ENCODE results near the gene DAW1.

DAW1 gene

DNA sequence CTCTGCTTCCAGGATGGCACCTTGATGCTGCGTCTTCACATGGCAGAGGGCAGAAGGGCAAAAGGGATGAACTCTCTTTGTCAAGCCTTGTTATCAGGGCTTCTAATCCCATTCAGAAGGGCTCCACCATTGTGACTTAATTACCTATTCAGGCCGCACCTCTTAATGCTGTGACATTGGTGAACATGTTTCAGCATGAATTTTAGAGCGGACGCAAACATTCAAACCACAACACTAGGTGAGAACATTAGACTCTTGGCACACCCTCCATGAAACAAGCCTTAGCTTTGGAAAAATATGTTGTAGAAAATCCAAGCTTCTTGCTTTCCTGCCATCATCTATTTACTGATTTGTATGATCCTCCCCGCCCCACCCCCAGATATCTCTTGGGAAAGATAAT, 17.9 kb downstream of the DAW1 start:
- H3K4me3 ChIP-seq (ENCODE audit: low read depth, low read length, poor library complexity, severe bottlenecking), result no peak overlapping the region
- H3K9me3 ChIP-seq (ENCODE audit: low read length), result no peaks in the 10 kb centered on the region
- no peak for TF ChIP-seq EZH2 (IDR thresholded peaks at IDR 0.05; ENCODE audit: borderline replicate concordance, low read length)
- TF ChIP-seq, protein P1, sequence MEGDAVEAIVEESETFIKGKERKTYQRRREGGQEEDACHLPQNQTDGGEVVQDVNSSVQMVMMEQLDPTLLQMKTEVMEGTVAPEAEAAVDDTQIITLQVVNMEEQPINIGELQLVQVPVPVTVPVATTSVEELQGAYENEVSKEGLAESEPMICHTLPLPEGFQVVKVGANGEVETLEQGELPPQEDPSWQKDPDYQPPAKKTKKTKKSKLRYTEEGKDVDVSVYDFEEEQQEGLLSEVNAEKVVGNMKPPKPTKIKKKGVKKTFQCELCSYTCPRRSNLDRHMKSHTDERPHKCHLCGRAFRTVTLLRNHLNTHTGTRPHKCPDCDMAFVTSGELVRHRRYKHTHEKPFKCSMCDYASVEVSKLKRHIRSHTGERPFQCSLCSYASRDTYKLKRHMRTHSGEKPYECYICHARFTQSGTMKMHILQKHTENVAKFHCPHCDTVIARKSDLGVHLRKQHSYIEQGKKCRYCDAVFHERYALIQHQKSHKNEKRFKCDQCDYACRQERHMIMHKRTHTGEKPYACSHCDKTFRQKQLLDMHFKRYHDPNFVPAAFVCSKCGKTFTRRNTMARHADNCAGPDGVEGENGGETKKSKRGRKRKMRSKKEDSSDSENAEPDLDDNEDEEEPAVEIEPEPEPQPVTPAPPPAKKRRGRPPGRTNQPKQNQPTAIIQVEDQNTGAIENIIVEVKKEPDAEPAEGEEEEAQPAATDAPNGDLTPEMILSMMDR (IDR thresholded peaks at IDR 0.05; ENCODE audit: low read length), result no peak
- H3F3A ChIP-seq (ENCODE audit: insufficient read depth, low read length), result no peaks in the 10 kb centered on the region
- no peaks in the 10 kb centered on the region for H3K4me1 ChIP-seq (ENCODE audit: insufficient read depth, low read length, severe bottlenecking)
- no peaks in the 10 kb centered on the region for H3K27me3 ChIP-seq (ENCODE audit: insufficient read depth, low read length)
- no peak overlapping the region for H2AFZ ChIP-seq (ENCODE audit: low read length)
- H3K9ac ChIP-seq (ENCODE audit: low read length), result no peak overlapping the region
- H4K20me1 ChIP-seq (ENCODE audit: insufficient read depth, low read length), result no peaks in the 10 kb centered on the region
- H3K79me2 ChIP-seq (ENCODE audit: insufficient read depth, low read length), result no peaks in the 10 kb centered on the region
- H3K36me3 ChIP-seq (ENCODE audit: insufficient read depth, low read length), result no peaks in the 10 kb centered on the region
- H3K27ac ChIP-seq (ENCODE audit: low read depth, low read length, poor library complexity, severe bottlenecking), result no peak overlapping the region
- H3K4me2 ChIP-seq (ENCODE audit: low read length), result no peak overlapping the region
- no peaks in the 10 kb centered on the region for H3K9me2 ChIP-seq (ENCODE audit: low read depth, low read length)

DNA sequence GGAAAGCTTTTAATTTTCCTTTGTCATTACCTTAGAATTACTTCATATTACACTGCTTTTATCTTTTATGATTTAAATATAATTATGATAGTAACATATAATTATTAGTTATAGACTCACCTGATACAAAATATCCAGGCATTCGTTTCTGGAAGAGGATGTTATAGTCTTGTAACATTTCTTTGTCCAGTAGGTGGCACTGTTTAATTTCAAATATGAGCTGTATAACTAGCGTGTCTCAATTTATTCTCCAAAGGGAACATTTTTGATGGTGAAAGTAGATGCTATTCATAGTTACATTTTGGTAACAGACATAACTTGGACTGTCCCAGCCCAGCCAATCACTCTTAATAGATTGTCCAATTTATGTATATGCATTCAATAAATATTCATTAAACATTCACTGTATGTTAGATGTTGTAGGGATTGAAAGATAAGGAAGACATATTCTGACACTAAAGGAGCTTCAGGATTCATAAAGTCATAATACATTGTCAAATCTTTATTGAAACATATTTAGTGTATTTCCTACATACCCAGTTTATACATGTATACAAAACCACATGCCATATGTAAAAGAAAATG, 19.2 kb downstream of the DAW1 start:
- H3K27ac ChIP-seq (ENCODE audit: low read depth, low read length, poor library complexity, severe bottlenecking), result no peak overlapping the region
- H2AFZ ChIP-seq (ENCODE audit: low read length), result no peak overlapping the region
- H3K4me1 ChIP-seq (ENCODE audit: insufficient read depth, low read length, severe bottlenecking), result no peaks in the 10 kb centered on the region
- no peaks in the 10 kb centered on the region for H4K20me1 ChIP-seq (ENCODE audit: insufficient read depth, low read length)
- no peak overlapping the region for H3K9ac ChIP-seq (ENCODE audit: low read length)
- H3F3A ChIP-seq (ENCODE audit: insufficient read depth, low read length), result no peaks in the 10 kb centered on the region
- no peaks in the 10 kb centered on the region for H3K9me3 ChIP-seq (ENCODE audit: low read length)
- H3K4me3 ChIP-seq (ENCODE audit: low read depth, low read length, poor library complexity, severe bottlenecking), result no peak overlapping the region
- no peaks in the 10 kb centered on the region for H3K9me2 ChIP-seq (ENCODE audit: low read depth, low read length)
- no peaks in the 10 kb centered on the region for H3K27me3 ChIP-seq (ENCODE audit: insufficient read depth, low read length)
- H3K79me2 ChIP-seq (ENCODE audit: insufficient read depth, low read length), result no peaks in the 10 kb centered on the region
- H3K36me3 ChIP-seq (ENCODE audit: insufficient read depth, low read length), result no peaks in the 10 kb centered on the region
- TF ChIP-seq, protein P1 (IDR thresholded peaks at IDR 0.05; ENCODE audit: low read length), result peak; percentile 53; the same call in 1 of the 2 replicates
- TF ChIP-seq EZH2 (IDR thresholded peaks at IDR 0.05; ENCODE audit: borderline replicate concordance, low read length), result no peak
- no peak overlapping the region for H3K4me2 ChIP-seq (ENCODE audit: low read length)

DNA sequence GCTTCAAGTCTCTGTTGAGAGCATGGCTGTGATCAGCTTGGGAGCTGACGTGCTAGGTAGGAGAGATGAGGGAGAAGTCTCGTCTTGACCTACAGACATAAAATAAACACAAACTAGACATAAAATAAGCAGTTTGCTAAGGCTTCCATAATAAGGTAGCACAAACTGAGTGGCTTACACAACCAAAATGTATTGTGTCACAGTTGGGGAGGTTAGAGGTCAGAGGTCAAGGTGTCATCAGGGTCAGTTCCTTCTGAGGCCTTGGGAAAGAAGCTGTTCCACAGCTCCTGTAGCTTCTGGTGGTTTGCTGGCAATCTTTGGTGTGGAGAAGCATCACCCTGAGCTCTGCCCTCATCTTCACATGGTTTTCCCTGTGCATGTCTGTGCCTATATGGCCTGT, 20.2 kb downstream of the DAW1 start:
- no peak overlapping the region for H3K4me3 ChIP-seq (ENCODE audit: low read depth, low read length, poor library complexity, severe bottlenecking)
- no peaks in the 10 kb centered on the region for H3K9me2 ChIP-seq (ENCODE audit: low read depth, low read length)
- H4K20me1 ChIP-seq (ENCODE audit: insufficient read depth, low read length), result no peaks in the 10 kb centered on the region
- no peaks in the 10 kb centered on the region for H3K27me3 ChIP-seq (ENCODE audit: insufficient read depth, low read length)
- H3K79me2 ChIP-seq (ENCODE audit: insufficient read depth, low read length), result no peaks in the 10 kb centered on the region
- no peak overlapping the region for H3K27ac ChIP-seq (ENCODE audit: low read depth, low read length, poor library complexity, severe bottlenecking)
- H3K4me2 ChIP-seq (ENCODE audit: low read length), result no peak overlapping the region
- H3K36me3 ChIP-seq (ENCODE audit: insufficient read depth, low read length), result no peaks in the 10 kb centered on the region
- H3F3A ChIP-seq (ENCODE audit: insufficient read depth, low read length), result no peaks in the 10 kb centered on the region
- no peaks in the 10 kb centered on the region for H3K9me3 ChIP-seq (ENCODE audit: low read length)
- H3K4me1 ChIP-seq (ENCODE audit: insufficient read depth, low read length, severe bottlenecking), result no peaks in the 10 kb centered on the region
- no peak overlapping the region for H2AFZ ChIP-seq (ENCODE audit: low read length)
- TF ChIP-seq, protein P1 (IDR thresholded peaks at IDR 0.05; ENCODE audit: low read length), result no peak
- no peak for TF ChIP-seq EZH2 (IDR thresholded peaks at IDR 0.05; ENCODE audit: borderline replicate concordance, low read length)
- no peak overlapping the region for H3K9ac ChIP-seq (ENCODE audit: low read length)

All from OCI-LY1 (cell line).